ENCODE data around the gene SCAMP2.

The SCAMP2 gene

DNA sequence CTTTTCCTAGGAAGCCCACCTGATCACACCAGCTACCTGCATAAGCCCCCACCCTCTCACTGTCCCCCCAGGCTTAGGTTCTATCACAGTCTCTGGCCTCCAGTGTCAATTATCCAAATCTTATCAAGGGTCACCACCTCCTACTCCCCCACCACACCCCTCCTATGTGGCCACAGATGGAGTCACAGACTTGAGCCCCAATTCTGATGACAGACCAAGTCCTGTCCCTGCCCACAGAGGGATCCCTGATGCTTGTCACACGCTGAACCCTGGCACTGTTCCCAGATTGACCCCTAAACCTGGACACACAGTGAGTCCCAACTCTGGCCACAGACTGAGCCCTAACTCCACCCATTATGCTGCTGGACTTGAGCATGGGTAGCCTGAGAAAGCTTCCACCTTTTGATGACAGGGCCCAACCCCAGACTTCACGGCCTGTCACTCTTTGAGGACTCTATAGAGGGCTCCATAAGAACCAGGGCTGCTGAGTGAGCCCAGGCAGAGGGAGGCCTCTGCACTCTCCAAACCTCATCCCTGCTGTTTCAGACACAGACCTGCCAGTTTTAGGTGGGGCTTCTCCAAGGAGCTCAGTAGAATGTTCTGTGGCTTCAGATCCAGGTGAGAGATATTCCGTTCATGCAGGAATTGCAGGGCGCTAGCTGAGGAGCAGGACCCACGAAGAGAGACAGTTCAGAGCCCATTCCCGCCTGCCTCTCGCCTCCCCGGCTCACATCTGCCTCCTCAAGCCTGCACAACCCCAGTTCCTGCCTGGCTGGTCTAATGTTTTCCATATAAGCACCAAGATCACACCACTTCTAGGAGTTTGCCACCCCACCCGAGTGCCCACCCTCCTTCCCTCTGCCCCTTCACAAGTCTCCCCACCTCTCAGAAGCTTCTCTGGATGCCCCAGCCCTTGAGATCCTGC lies 32.1 kb downstream of the SCAMP2 start:
- no peaks in the 10 kb centered on the region for H3K79me2 ChIP-seq
- H3K9ac ChIP-seq = no peak overlapping the region
- H3K27ac ChIP-seq = no peak overlapping the region
- H3K4me1 ChIP-seq = peaks cover 16% of the 10 kb centered on the region
- TF ChIP-seq, protein P1, sequence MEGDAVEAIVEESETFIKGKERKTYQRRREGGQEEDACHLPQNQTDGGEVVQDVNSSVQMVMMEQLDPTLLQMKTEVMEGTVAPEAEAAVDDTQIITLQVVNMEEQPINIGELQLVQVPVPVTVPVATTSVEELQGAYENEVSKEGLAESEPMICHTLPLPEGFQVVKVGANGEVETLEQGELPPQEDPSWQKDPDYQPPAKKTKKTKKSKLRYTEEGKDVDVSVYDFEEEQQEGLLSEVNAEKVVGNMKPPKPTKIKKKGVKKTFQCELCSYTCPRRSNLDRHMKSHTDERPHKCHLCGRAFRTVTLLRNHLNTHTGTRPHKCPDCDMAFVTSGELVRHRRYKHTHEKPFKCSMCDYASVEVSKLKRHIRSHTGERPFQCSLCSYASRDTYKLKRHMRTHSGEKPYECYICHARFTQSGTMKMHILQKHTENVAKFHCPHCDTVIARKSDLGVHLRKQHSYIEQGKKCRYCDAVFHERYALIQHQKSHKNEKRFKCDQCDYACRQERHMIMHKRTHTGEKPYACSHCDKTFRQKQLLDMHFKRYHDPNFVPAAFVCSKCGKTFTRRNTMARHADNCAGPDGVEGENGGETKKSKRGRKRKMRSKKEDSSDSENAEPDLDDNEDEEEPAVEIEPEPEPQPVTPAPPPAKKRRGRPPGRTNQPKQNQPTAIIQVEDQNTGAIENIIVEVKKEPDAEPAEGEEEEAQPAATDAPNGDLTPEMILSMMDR (IDR thresholded peaks at IDR 0.05) = no peak
- no peak overlapping the region for H2AFZ ChIP-seq
- no peaks in the 10 kb centered on the region for H3K27me3 ChIP-seq (ENCODE audit: control insufficient read depth, insufficient read depth, low read length)
- no peak overlapping the region for H3K4me2 ChIP-seq (ENCODE audit: low read length)
- H3K36me3 ChIP-seq (ENCODE audit: control insufficient read depth, insufficient read depth, low read length) = no peaks in the 10 kb centered on the region
- H3K9me3 ChIP-seq (ENCODE audit: control insufficient read depth, low read length) = no peaks in the 10 kb centered on the region
- H3K4me3 ChIP-seq (ENCODE audit: low read depth, low read length) = no peak overlapping the region

DNA sequence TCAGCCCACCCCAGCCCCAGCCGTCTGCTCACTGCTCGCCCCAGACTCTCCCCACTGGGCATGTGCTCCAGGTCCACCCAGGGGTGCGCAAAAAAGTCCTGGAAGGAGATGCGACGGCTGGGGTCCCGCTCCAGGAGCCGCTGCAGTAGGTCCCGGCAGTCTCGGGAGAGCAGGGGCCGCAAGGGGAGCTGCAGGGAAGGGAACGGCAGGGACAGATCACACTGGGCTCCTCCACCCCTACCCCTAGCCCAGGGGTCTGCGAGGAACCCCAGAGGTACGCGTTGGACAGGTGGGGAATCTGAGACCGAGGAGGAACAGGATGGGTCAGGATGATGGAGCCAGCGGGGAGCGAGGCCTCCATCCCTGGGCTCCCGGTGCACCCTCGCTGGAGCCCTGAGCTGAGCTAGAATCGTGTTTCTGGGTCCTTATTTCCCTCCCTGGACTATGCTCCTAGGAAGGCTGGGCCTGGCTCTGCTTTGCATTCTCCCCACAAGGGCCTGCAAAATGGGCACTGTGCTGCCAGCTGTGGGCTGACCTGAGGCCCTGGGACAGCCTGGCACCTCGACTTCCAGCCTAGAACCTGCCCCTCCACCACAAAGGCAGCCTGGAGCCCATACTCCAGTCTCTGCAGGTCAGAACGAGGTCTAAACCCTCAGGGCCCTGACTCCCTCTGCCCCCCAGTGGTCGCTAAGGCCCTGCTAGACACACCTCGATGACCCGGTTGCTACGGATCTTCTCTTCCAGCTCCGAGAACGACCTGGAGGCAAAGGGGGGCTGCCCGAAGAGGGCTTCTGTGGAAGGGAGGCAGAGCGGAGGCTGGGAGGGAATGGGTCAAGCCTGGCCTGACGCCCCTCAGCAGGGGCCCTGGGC lies 33.4 kb downstream of the SCAMP2 start:
- Histone ChIP-seq H3K27me3 (ENCODE audit: control insufficient read depth, insufficient read depth, low read length) (no peaks in the 10 kb centered on the region), H3K4me3 (ENCODE audit: low read depth, low read length) (no peak overlapping the region), H3K36me3 (ENCODE audit: control insufficient read depth, insufficient read depth, low read length) (no peaks in the 10 kb centered on the region), H3K9ac (no peak overlapping the region), H3K9me3 (ENCODE audit: control insufficient read depth, low read length) (no peaks in the 10 kb centered on the region), H3K4me1 (peaks cover 16% of the 10 kb centered on the region), H3K79me2 (no peaks in the 10 kb centered on the region), H2AFZ (no peak overlapping the region), H3K4me2 (ENCODE audit: low read length) (no peak overlapping the region), H3K27ac (no peak overlapping the region)
- TF ChIP-seq, protein P1 (IDR thresholded peaks at IDR 0.05) = no peak

DNA sequence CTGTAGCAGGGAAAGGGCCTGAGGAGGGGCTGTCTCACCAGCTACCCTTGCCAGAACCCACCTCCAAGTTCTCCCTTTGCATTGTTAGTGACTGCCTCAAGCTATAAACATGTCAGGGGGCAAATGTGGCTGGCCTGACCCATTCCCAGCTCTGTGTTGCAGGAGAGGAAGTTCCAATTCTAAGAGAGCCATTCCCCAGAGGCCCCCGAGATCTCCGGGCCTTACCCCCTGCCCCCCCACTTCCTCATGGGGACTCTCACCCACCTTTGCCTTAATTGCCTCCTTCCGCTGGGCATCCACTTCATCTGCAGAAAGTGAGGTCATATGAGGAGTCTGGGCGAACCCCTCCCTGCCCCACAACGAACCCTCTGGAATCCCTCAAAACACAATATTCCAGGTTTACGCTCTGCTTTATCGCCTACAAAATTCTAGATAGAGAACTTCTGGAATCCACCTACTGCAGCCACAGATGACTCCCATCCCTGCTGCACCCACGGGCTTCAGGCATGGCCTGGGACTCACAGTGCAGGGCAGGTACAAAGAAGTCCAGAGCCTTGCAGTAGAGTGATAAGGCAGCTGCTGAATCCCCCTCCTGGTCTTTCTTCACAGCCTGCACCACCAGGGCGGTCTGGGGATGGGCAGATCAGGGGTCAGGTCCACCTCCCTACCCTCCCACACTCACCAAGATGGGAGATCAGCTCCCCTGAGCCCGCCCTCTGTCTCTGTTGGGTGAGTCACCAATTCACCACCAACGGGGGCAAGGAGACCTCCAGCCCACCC lies 34.2 kb downstream of the SCAMP2 start:
- TF ChIP-seq, protein P1 (IDR thresholded peaks at IDR 0.05) = no peak
- no peak overlapping the region for H3K9ac ChIP-seq
- H3K27ac ChIP-seq = no peak overlapping the region
- no peaks in the 10 kb centered on the region for H3K27me3 ChIP-seq (ENCODE audit: control insufficient read depth, insufficient read depth, low read length)
- H2AFZ ChIP-seq = no peak overlapping the region
- no peaks in the 10 kb centered on the region for H3K36me3 ChIP-seq (ENCODE audit: control insufficient read depth, insufficient read depth, low read length)
- peaks cover 22% of the 10 kb centered on the region for H3K4me1 ChIP-seq
- H3K9me3 ChIP-seq (ENCODE audit: control insufficient read depth, low read length) = no peaks in the 10 kb centered on the region
- no peak overlapping the region for H3K4me3 ChIP-seq (ENCODE audit: low read depth, low read length)
- no peaks in the 10 kb centered on the region for H3K79me2 ChIP-seq
- H3K4me2 ChIP-seq (ENCODE audit: low read length) = no peak overlapping the region

DNA sequence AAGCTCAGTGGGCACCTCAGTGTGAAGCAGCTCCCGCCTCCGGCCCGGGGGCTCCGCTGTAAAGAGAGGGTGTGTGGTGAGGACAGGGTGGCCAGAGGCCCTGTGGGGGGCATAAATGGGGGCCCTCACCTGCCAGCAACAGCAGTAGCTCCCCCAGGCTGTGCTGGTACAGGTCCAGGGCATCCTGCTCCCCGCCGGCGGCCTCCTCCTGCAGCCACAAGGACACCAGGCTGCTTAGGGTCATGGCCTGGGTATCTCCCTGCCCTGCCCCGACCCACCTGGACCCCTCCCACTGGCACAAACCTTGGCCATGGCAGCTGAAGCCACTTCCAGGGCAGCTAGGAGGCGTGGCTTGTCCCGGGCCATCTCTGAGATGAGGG lies 35.0 kb downstream of the SCAMP2 start:
- no peak overlapping the region for H3K4me2 ChIP-seq (ENCODE audit: low read length)
- TF ChIP-seq, protein P1 (IDR thresholded peaks at IDR 0.05) = no peak
- peaks cover 25% of the 10 kb centered on the region for H3K4me1 ChIP-seq
- H3K9ac ChIP-seq = no peak overlapping the region
- H3K79me2 ChIP-seq = no peaks in the 10 kb centered on the region
- no peaks in the 10 kb centered on the region for H3K36me3 ChIP-seq (ENCODE audit: control insufficient read depth, insufficient read depth, low read length)
- no peaks in the 10 kb centered on the region for H3K27me3 ChIP-seq (ENCODE audit: control insufficient read depth, insufficient read depth, low read length)
- no peak overlapping the region for H3K27ac ChIP-seq
- no peak overlapping the region for H2AFZ ChIP-seq
- H3K9me3 ChIP-seq (ENCODE audit: control insufficient read depth, low read length) = no peaks in the 10 kb centered on the region
- no peak overlapping the region for H3K4me3 ChIP-seq (ENCODE audit: low read depth, low read length)

Data from parathyroid adenoma (tissue), 2 donors.